Measurements from ENCODE around the gene MINK1. TPM values are rescaled to one million over a fixed set of nuclear protein-coding genes. Genes with fewer than 3 reads are reported as not detected.

Gene MINK1
- total RNA-seq, result 81.2 and 108 TPM in 2 replicates

GRCh38 chr17:4833178-4833940, at the start of gene MINK1:
TSS of gene MINK1 (plus strand) at chr17:4833340. CDS start at chr17:4833584, 244 bp downstream.

GRCh38 chr17:4786106-4786511, 47.0 kb upstream of the MINK1 start, which contains the start of gene VMO1:
TSS of gene VMO1 (minus strand) at chr17:4786364. CDS start at chr17:4786352, 12 bp downstream.

GRCh38 chr17:4788807-4789700, 44.1 kb upstream of the MINK1 start, which contains the start of gene GLTPD2:
TSS of gene GLTPD2 (plus strand) at chr17:4788964. CDS start at chr17:4789012, 48 bp downstream.

GRCh38 chr17:4802228-4802627, 30.9 kb upstream of the MINK1 start, which contains the start of gene C17orf114:
TSS of gene C17orf114 (minus strand) at chr17:4802328.

GRCh38 chr17:4806777-4807604, 26.1 kb upstream of the MINK1 start, which contains the start of gene PLD2:
TSS of gene PLD2 (plus strand) at chr17:4807152. CDS start at chr17:4807773, 621 bp downstream.

GRCh38 chr17:4899341-4900230, 66.4 kb downstream of the MINK1 start, which contains the start of gene C17orf107:
TSS of gene C17orf107 (plus strand) at chr17:4899536. CDS start at chr17:4899763, 227 bp downstream.

GRCh38 chr17:4903051-4903818, 70.1 kb downstream of the MINK1 start, which contains the start of gene CHRNE:
TSS of gene CHRNE (minus strand) at chr17:4903098. CDS start at chr17:4903063, 35 bp downstream.

GRCh38 chr17:4931963-4932362, 98.8 kb downstream of the MINK1 start, which contains the start of gene GP1BA:
TSS of gene GP1BA (plus strand) at chr17:4932277. CDS start at chr17:4932605, 328 bp downstream.

GRCh38 chr17:4939796-4940554, 106.8 kb downstream of the MINK1 start, which contains the start of the genes RNF167 and SLC25A11:
TSS of gene RNF167 (plus strand) at chr17:4940268. CDS start at chr17:4940910, 642 bp downstream.
TSS of gene SLC25A11 (minus strand) at chr17:4940046. CDS start at chr17:4939910, 136 bp downstream.

Other genes with a start within 250 kb of the MINK1 start
- not detected in 2 replicates for gene SMTNL2, start 248.8 kb upstream of the MINK1 start, total RNA-seq
- gene ALOX15, start 191.7 kb upstream of the MINK1 start, total RNA-seq, result not detected in 2 replicates
- 33.1 and 34.1 TPM in 2 replicates for gene PELP1, start 129.2 kb upstream of the MINK1 start, total RNA-seq
- 10.1 and 15.7 TPM in 2 replicates for gene ARRB2, start 122.7 kb upstream of the MINK1 start, total RNA-seq
- gene MED11, start 101.9 kb upstream of the MINK1 start, total RNA-seq, result 25.0 and 28.1 TPM in 2 replicates
- 0.28 TPM in 1 of 2 replicates, not detected in the other for gene ZMYND15, start 93.5 kb upstream of the MINK1 start, total RNA-seq
- 16.3 and 16.7 TPM in 2 replicates for gene CXCL16, start 93.4 kb upstream of the MINK1 start, total RNA-seq
- gene TM4SF5, start 61.5 kb upstream of the MINK1 start, total RNA-seq, result not detected in 2 replicates
- gene VMO1, start 47.0 kb upstream of the MINK1 start, total RNA-seq, result 4.0 TPM in 1 of 2 replicates, not detected in the other
- not detected in 2 replicates for gene GLTPD2, start 44.4 kb upstream of the MINK1 start, total RNA-seq
- gene PSMB6, start 37.2 kb upstream of the MINK1 start, total RNA-seq, result 270 and 310 TPM in 2 replicates
- gene PLD2, start 26.2 kb upstream of the MINK1 start, total RNA-seq, result 12.7 and 24.6 TPM in 2 replicates
- 1.1 and 1.2 TPM in 2 replicates for gene C17orf107, start 66.2 kb downstream of the MINK1 start, total RNA-seq
- gene CHRNE, start 69.8 kb downstream of the MINK1 start, total RNA-seq, result 0.35 TPM in 1 of 2 replicates, not detected in the other
- not detected in 2 replicates for gene GP1BA, start 98.9 kb downstream of the MINK1 start, total RNA-seq
- 71.0 and 71.2 TPM in 2 replicates for gene SLC25A11, start 106.7 kb downstream of the MINK1 start, total RNA-seq
- 60.5 and 75.3 TPM in 2 replicates for gene RNF167, start 106.9 kb downstream of the MINK1 start, total RNA-seq
- gene PFN1, start 115.2 kb downstream of the MINK1 start, total RNA-seq, result 1,491 and 1,690 TPM in 2 replicates
- gene ENO3, start 117.8 kb downstream of the MINK1 start, total RNA-seq, result 0.37 and 0.56 TPM in 2 replicates
- gene SPAG7, start 134.5 kb downstream of the MINK1 start, total RNA-seq, result 62.1 and 64.7 TPM in 2 replicates
- 11.8 and 18.3 TPM in 2 replicates for gene CAMTA2, start 154.3 kb downstream of the MINK1 start, total RNA-seq
- 0.42 TPM in 1 of 2 replicates, not detected in the other for gene INCA1, start 164.2 kb downstream of the MINK1 start, total RNA-seq
- gene KIF1C, start 164.6 kb downstream of the MINK1 start, total RNA-seq, result 85.1 and 85.2 TPM in 2 replicates
- gene SLC52A1, start 202.1 kb downstream of the MINK1 start, total RNA-seq, result 0.35 and 0.70 TPM in 2 replicates
- 0.14 and 0.71 TPM in 2 replicates for gene ZFP3, start 245.1 kb downstream of the MINK1 start, total RNA-seq